AG04449 (cell line): ENCODE data around the gene FIG4.

Source experiments
- CTCF ChIA-PET: fragments of 350-600 bp; formaldehyde crosslinking; extraction: SDS; loops from one replicate; lab custom pipeline; 2021; ENCODE audit warnings: antibody characterized with exemption; lab: Yijun Ruan, JAX
- POLR2A ChIA-PET: fragments of 400-600, 350-600 bp; formaldehyde crosslinking; extraction: SDS; loops from one replicate; lab custom pipeline; 2020; ENCODE audit warnings: antibody characterized with exemption, inconsistent platforms; lab: Yijun Ruan, JAX
- DNase-seq: peaks from one replicate; pipeline ENCODE4 v3.0.0-alpha.2; 2010; ENCODE audit warnings: low read depth, low spot score
- H3K4me3 ChIP-seq: 2 replicates; pipeline ENCODE4 v1.5.1; 2011; ENCODE audit warnings: low read depth, mild to moderate bottlenecking, control low read depth, low read length
- CTCF ChIP-seq: IDR thresholded peaks from one replicate; pipeline ENCODE4 v1.5.1; 2011; ENCODE audit warnings: mild to moderate bottlenecking, moderate library complexity, low read length, control low read depth, inconsistent platforms; ENCODE audit not compliant: insufficient read depth; ENCODE audit errors: missing control alignments

FIG4 gene

GRCh38 chr6:109807881-109808280 lies 116.8 kb downstream of the FIG4 start:
- no peak for DNase-seq
- ChIA-PET POLR2A (no interaction called here), CTCF (interaction anchor here (0.6 kb wide), 1 partner anchor 104 kb away, joined by 3 read pairs; no protein-coding TSS in a partner anchor)
- no peak for TF ChIP-seq CTCF
- no peak overlapping the region for H3K4me3 ChIP-seq

GRCh38 chr6:109808837-109809236 lies 117.7 kb downstream of the FIG4 start:
- CTCF ChIA-PET: no interaction called here
- no peak for TF ChIP-seq CTCF
- H3K4me3 ChIP-seq: no peak overlapping the region
- POLR2A ChIA-PET: no interaction called here
- DNase-seq: no peak

GRCh38 chr6:109815054-109815453 lies 124.0 kb downstream of the FIG4 start:
- no peak overlapping the region for H3K4me3 ChIP-seq
- ChIA-PET POLR2A (no interaction called here), CTCF (interaction anchor here (1.4 kb wide), 1 partner anchor 10 kb away, joined by 4 read pairs; no protein-coding TSS in a partner anchor)
- no peak for DNase-seq
- TF ChIP-seq CTCF: no peak

- POLR2A ChIA-PET: interaction anchor here (0.8 kb wide), 1 partner anchor 22 kb away, joined by 3 read pairs; no protein-coding TSS in a partner anchor
- TF ChIP-seq CTCF: no peak
- H3K4me3 ChIP-seq: no peak overlapping the region
- CTCF ChIA-PET: interaction anchor here (1.0 kb wide), 1 partner anchor 11 kb away, joined by 3 read pairs; no protein-coding TSS in a partner anchor
- no peak for DNase-seq
Measured at GRCh38 chr6:109816452-109817374, 125.6 kb downstream of the FIG4 start.

- no peak overlapping the region for H3K4me3 ChIP-seq
- no peak for DNase-seq
- no peak for TF ChIP-seq CTCF
- POLR2A ChIA-PET: no interaction called here
- CTCF ChIA-PET: no interaction called here
Measured at GRCh38 chr6:109820706-109821350, 129.7 kb downstream of the FIG4 start.

- no peak overlapping the region for H3K4me3 ChIP-seq
- no peak for TF ChIP-seq CTCF
- ChIA-PET CTCF (no interaction called here), POLR2A (no interaction called here)
- DNase-seq: no peak
Measured at GRCh38 chr6:109821428-109821827, 130.3 kb downstream of the FIG4 start.
